Adrenal gland (tissue), 12 donors: ENCODE data around the gene PTBP1. TPM values are rescaled to one million over a fixed set of nuclear protein-coding genes. Genes with fewer than 3 reads are reported as not detected.

Experiments used
- DNase-seq, 7 donors: peaks; one replicate each; pipeline ENCODE4 v3.0.0-alpha.2; 2019 to 2020
- H3K27ac ChIP-seq, 5 donors: fragments of 200-600 bp; sonication (generic) in 4 of 5; 1 replicate in 3 of 5; 2 replicates in 2 of 5; pipeline versions ENCODE4 v1.5.1 to v1.8.0; 2016 to 2020; ENCODE audit warnings: mild to moderate bottlenecking in 1 of 5
- H3K27me3 ChIP-seq: fragments of 200-600 bp; 2 replicates; pipeline ENCODE4 v1.8.0; 2021
- H3K36me3 ChIP-seq, 2 donors: fragments of 200-600 bp; replicated peaks in 1 of 2; 1 replicate in 1 of 2; 2 replicates in 1 of 2; pipeline versions ENCODE4 v1.5.1 to v1.8.0; 2018 to 2022
- H3K4me1 ChIP-seq, 2 donors: fragments of 200-600 bp; replicated peaks in 1 of 2; 1 replicate in 1 of 2; 2 replicates in 1 of 2; pipeline versions ENCODE4 v1.5.1 to v1.8.0; 2018 to 2021
- H3K4me3 ChIP-seq, 4 donors: fragments of 200-600 bp; sonication (generic) in 3 of 4; one replicate each; pipeline ENCODE4 v1.5.1; 2016 to 2018
- H3K9me3 ChIP-seq, 3 donors: fragments of 200-600 bp; sonication (generic) in 1 of 3; replicated peaks in 1 of 3; 1 replicate in 2 of 3; 2 replicates in 1 of 3; pipeline versions ENCODE4 v1.5.1 to v1.8.0; 2016 to 2021
- POLR2A ChIP-seq, 2 donors: fragments of 450-650 bp; IDR thresholded peaks; one replicate each; pipeline ENCODE4 v1.6.1; 2017; ENCODE audit warnings: antibody characterized with exemption in 2 of 2, mild to moderate bottlenecking in 2 of 2, moderate library complexity in 1 of 2
- WGBS, 4 donors: extraction: QIAGEN DNeasy Blood & Tissue Kit in 2 of 4; methylation state at CpG; one replicate each; pipeline versions ENCODE4 v1.1.5 to v1.1.7; 2013 to 2017; 5-methylcytosine and 5-hydroxymethylcytosine counted together
- intact Hi-C, 2 donors: fragments of 100-400 bp; cut with DNase I; formaldehyde crosslinking; loops; one replicate each; pipeline versions ENCODE4 v1.14.1 to v1.15.0; 2022 to 2023
- polyA plus RNA-seq, 3 donors: library from polyadenylated mRNA; stranded (reverse); fragments of 200-250 nt in 2 of 3; fragments of 350-450 nt in 1 of 3; fragmentation: Illumina TruSeq in 1 of 3; extraction: RNeasy Lipid Tissue Mini Kit (QIAGEN cat#74804) in 1 of 3; gene quantifications; one replicate each; pipeline ENCODE4 v1.2.3, GENCODE V29; 2013 to 2014
- total RNA-seq, 9 donors: library from RNA; depleted of rRNA in 4 of 9; stranded (reverse); fragments of >200 nt in 4 of 9; fragments of 120-200 nt in 1 of 9; fragmentation: NEBNext Ultra II Directional in 1 of 9; extraction: Animal tissue kit (Norgen Biotek cat#: 25700) in 1 of 9; gene quantifications; one replicate each; pipeline versions ENCODE4 v1.1.0 to v1.2.4, GENCODE V29; 2013 to 2023
- TF ChIP-seq, protein P1 (sequence below), 6 experiments: fragments of 450-650 bp in 4 of 6; fragments of 200-600 bp in 2 of 6; sonication (generic) in 1 of 6; IDR thresholded peaks; 1 replicate in 5 of 6; 2 replicates in 1 of 6; pipeline versions ENCODE4 v1.5.1 to v1.8.0; 2016 to 2021; ENCODE audit warnings: antibody characterized with exemption in 6 of 6, mild to moderate bottlenecking in 2 of 6, moderate library complexity in 1 of 6
- donor health status: healthy with polysubstance abuse.
- donor health status: Bipolar disorder and iron deficiency.
- donor health status: DM: yes; HTN: yes; CAD: no.
- donor health status: DM: no; HTN: no; CAD: no.
- donor health status: DM: no; HTN: no; CAD: no.
- donor health status: DM: yes; HTN: yes; CAD: no.

Gene PTBP1
- total and polyA plus RNA-seq, 12 donors: 64.6 to 236 (median 146) TPM

GRCh38 chr19:825897-826644 lies 28.8 kb downstream of the PTBP1 start:
- Histone ChIP-seq H3K4me1 (peaks cover 5 to 7% of the 10 kb centered on the region in 2 donors), H3K9me3 (no peaks in the 10 kb centered on the region), H3K36me3 (no peaks in the 10 kb centered on the region), H3K27ac (no peak overlapping the region), H3K27me3 (peaks cover 27% of the 10 kb centered on the region), H3K4me3 (no peak overlapping the region)
- TF ChIP-seq POLR2A (IDR thresholded peaks at IDR 0.05): no peak
- intact Hi-C loops: no loop called here
- no peak for DNase-seq
- WGBS, 4 donors: 74 to 84% (median 77%) methylated on average over 19 of the region's 19 CpGs

- Histone ChIP-seq H3K9me3 (no peaks in the 10 kb centered on the region), H3K4me1 (no peaks in the 10 kb centered on the region), H3K4me3 (no peak overlapping the region), H3K27me3 (peaks cover 16% of the 10 kb centered on the region), H3K36me3 (no peaks in the 10 kb centered on the region), H3K27ac (no peak overlapping the region)
- intact Hi-C loops: no loop called here
- 81 to 94% (median 85%) methylated on average over 7 to 11 of the region's 11 CpGs for WGBS, 4 donors
- TF ChIP-seq, protein P1, sequence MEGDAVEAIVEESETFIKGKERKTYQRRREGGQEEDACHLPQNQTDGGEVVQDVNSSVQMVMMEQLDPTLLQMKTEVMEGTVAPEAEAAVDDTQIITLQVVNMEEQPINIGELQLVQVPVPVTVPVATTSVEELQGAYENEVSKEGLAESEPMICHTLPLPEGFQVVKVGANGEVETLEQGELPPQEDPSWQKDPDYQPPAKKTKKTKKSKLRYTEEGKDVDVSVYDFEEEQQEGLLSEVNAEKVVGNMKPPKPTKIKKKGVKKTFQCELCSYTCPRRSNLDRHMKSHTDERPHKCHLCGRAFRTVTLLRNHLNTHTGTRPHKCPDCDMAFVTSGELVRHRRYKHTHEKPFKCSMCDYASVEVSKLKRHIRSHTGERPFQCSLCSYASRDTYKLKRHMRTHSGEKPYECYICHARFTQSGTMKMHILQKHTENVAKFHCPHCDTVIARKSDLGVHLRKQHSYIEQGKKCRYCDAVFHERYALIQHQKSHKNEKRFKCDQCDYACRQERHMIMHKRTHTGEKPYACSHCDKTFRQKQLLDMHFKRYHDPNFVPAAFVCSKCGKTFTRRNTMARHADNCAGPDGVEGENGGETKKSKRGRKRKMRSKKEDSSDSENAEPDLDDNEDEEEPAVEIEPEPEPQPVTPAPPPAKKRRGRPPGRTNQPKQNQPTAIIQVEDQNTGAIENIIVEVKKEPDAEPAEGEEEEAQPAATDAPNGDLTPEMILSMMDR (IDR thresholded peaks at IDR 0.05): no peak
- no peak for TF ChIP-seq POLR2A (IDR thresholded peaks at IDR 0.05)
- no peak for DNase-seq
Observed at GRCh38 chr19:827314-827709, 30.1 kb downstream of the PTBP1 start.

DNA sequence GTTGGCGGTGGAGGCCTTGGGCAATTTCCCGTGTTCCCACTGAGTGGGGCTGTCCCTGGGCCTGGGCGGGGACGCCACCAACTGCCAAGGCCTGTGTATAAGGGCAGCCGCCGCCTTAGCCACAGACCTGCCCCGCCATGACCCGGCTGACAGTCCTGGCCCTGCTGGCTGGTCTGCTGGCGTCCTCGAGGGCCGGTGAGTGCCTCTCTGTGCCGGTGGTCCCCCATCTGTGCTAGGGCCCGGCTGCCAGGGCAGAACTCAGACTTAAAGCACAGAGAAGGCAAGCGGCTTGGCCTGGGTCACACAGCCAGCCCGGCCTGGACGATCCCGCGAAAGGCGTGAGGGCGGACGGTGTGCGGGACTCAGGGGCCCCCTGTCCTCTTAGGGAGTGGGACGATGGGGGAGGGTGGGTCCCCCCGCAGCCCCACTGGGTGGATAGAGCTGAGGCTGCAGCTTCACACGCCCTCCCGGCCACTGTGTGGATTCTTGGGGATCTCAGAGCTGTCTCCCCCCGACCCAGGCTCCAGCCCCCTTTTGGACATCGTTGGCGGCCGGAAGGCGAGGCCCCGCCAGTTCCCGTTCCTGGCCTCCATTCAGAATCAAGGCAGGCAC lies 30.6 kb downstream of the PTBP1 start, which contains the start of gene AZU1:
Gene AZU1 (plus strand): TSS at position 128 of the 612 bp plus-strand sequence. CDS start 10 bp downstream, at position 138.
- H3K27me3 ChIP-seq: peaks cover 12% of the 10 kb centered on the region

GRCh38 chr19:829129-829758 lies 32.0 kb downstream of the PTBP1 start:
- peaks cover 6% of the 10 kb centered on the region for H3K27me3 ChIP-seq
- no peak for DNase-seq
- no peaks in the 10 kb centered on the region for H3K9me3 ChIP-seq
- no peak for TF ChIP-seq POLR2A (IDR thresholded peaks at IDR 0.05)
- TF ChIP-seq, protein P1 (IDR thresholded peaks at IDR 0.05): no peak
- H3K4me1 ChIP-seq: no peaks in the 10 kb centered on the region
- no peak overlapping the region for H3K4me3 ChIP-seq
- no peak overlapping the region for H3K27ac ChIP-seq
- intact Hi-C loops: no loop called here
- H3K36me3 ChIP-seq: no peaks in the 10 kb centered on the region
- WGBS, 4 donors: 66 to 79% (median 76%) methylated on average over 13 to 18 of the region's 18 CpGs

More for the DNA sequence above, 30.6 kb downstream of the PTBP1 start, which contains the start of gene AZU1:
- Histone ChIP-seq H3K4me1 (no peaks in the 10 kb centered on the region), H3K27ac (no peak within 1 kb of the TSS), H3K9me3 (no peaks in the 10 kb centered on the region), H3K4me3 (no peak within 1 kb of the TSS), H3K36me3 (no peaks in the 10 kb centered on the region)
- 43 to 64% (median 59%) methylated on average over 4 to 33 of the region's 33 CpGs for WGBS, 4 donors
- no peak for TF ChIP-seq POLR2A (IDR thresholded peaks at IDR 0.05)
- TF ChIP-seq, protein P1 (IDR thresholded peaks at IDR 0.05): no peak
- intact Hi-C loops: no loop called here
- DNase-seq: peak in 2 of 7 donors; percentile 46 to 62
